ENCODE measurements around the gene TRAF7. TPM values are rescaled to one million over a fixed set of nuclear protein-coding genes. Genes with fewer than 3 reads are reported as not detected.
"Not testable (repeated sequence)": the region's sequence is repeated elsewhere in the genome, so short reads cannot be mapped to it uniquely, and the experiment has no call there.

TRAF7 gene
- total and polyA plus RNA-seq, 2 of the 8 experiments (the other 6 are each of a cell fraction or from before 2014, with no cell fraction given) = 96.8 to 148 TPM

- H3K23me2 ChIP-seq (ENCODE audit: low read depth, low read length); H2BK12ac ChIP-seq (ENCODE audit: low read depth, low read length); H4K8ac ChIP-seq (ENCODE audit: extremely low read depth, insufficient read depth, low read length); H4K5ac ChIP-seq (ENCODE audit: insufficient read length, low read depth, low read length); H3K56ac ChIP-seq (replicated peaks; ENCODE audit: insufficient read length, low read depth, low read length); H2BK15ac ChIP-seq (ENCODE audit: low read length); POLR2A ChIA-PET (ENCODE audit: partially characterized antibody); H3K4me1 ChIP-seq (replicated peaks in 1 of 4; ENCODE audit: control insufficient read depth in 3 of 4, insufficient read depth in 4 of 4, low read length in 3 of 4); H4K20me1 ChIP-seq (replicated peaks in 1 of 2; ENCODE audit: control insufficient read depth in 1 of 2, insufficient read depth in 2 of 2, low read length in 2 of 2); H3K14ac ChIP-seq (ENCODE audit: insufficient read length); H4K91ac ChIP-seq (replicated peaks; ENCODE audit: insufficient read length, low read length); FAIRE-seq; H2BK5ac ChIP-seq (ENCODE audit: low read depth, low read length); H2BK120ac ChIP-seq (replicated peaks; ENCODE audit: low read depth, low read length); H3K79me1 ChIP-seq (ENCODE audit: low read depth, low read length); H3K27me3 ChIP-seq (replicated peaks in 1 of 4; ENCODE audit: control insufficient read depth in 3 of 4, extremely low read depth in 1 of 4, insufficient read depth in 3 of 4, low read length in 3 of 4); CTCF ChIA-PET (ENCODE audit: partially characterized antibody); H3K23ac ChIP-seq (ENCODE audit: insufficient read length); H3K79me2 ChIP-seq (ENCODE audit: control insufficient read depth in 1 of 2, insufficient read depth in 2 of 2, low read length in 2 of 2); H2AFZ ChIP-seq (ENCODE audit: low read length); H3K4me2 ChIP-seq (ENCODE audit: insufficient read depth in 1 of 2, low read depth in 2 of 2, low read length in 2 of 2); H3K4me3 ChIP-seq (ENCODE audit: extremely low read depth in 1 of 4, insufficient read depth in 2 of 4, low read depth in 3 of 4, low read length in 4 of 4); DNase-seq (ENCODE audit: low read depth in 1 of 2, low spot score in 2 of 2); H2AK5ac ChIP-seq (ENCODE audit: low read depth, low read length); H2BK20ac ChIP-seq (ENCODE audit: low read length); H3K18ac ChIP-seq (ENCODE audit: extremely low read depth, low read length); H3K27ac ChIP-seq (ENCODE audit: low read depth, low read length); H3K9me3 ChIP-seq (ENCODE audit: insufficient read depth in 2 of 2, low read depth in 1 of 2, low read length in 1 of 2); H3K9ac ChIP-seq (replicated peaks in 1 of 4; ENCODE audit: extremely low read depth in 1 of 4, low read depth in 3 of 4, low read length in 3 of 4); H3K4ac ChIP-seq (replicated peaks; ENCODE audit: insufficient read length, low read depth, low read length): not testable (repeated sequence)
- 92% methylated on average over 18 of the region's 30 CpGs; no CpG with 5 or more reads in 1 of the 2 experiments for WGBS, 2 experiments (ENCODE audit: extremely low coverage in 1 of 2, insufficient coverage in 1 of 2, insufficient read length in 1 of 2, insufficient replicate concordance in 2 of 2, low coverage in 1 of 2, low lambda C conversion rate in 2 of 2, missing lambda C conversion rate in 1 of 2)
- H3K36me3 ChIP-seq (ENCODE audit: control insufficient read depth in 2 of 4, insufficient read depth in 4 of 4, low read length in 3 of 4) = peaks cover 0 to 40% (median 0%) of the 10 kb centered on the region in 4 experiments; a peak in 2 of 8 replicates
Measured at GRCh38 chr16:2112539-2113106, 43.0 kb upstream of the TRAF7 start.

- H3K4me2 ChIP-seq (ENCODE audit: insufficient read depth in 1 of 2, low read depth in 2 of 2, low read length in 2 of 2); FAIRE-seq; H3K4me1 ChIP-seq (replicated peaks in 1 of 4; ENCODE audit: control insufficient read depth in 3 of 4, insufficient read depth in 4 of 4, low read length in 3 of 4); H3K4me3 ChIP-seq (ENCODE audit: extremely low read depth in 1 of 4, insufficient read depth in 2 of 4, low read depth in 3 of 4, low read length in 4 of 4); H4K91ac ChIP-seq (replicated peaks; ENCODE audit: insufficient read length, low read length); H3K27ac ChIP-seq (ENCODE audit: low read depth, low read length); H3K56ac ChIP-seq (replicated peaks; ENCODE audit: insufficient read length, low read depth, low read length); H3K23me2 ChIP-seq (ENCODE audit: low read depth, low read length); H3K9me3 ChIP-seq (ENCODE audit: insufficient read depth in 2 of 2, low read depth in 1 of 2, low read length in 1 of 2); H3K4ac ChIP-seq (replicated peaks; ENCODE audit: insufficient read length, low read depth, low read length); H2AFZ ChIP-seq (ENCODE audit: low read length); H4K20me1 ChIP-seq (replicated peaks in 1 of 2; ENCODE audit: control insufficient read depth in 1 of 2, insufficient read depth in 2 of 2, low read length in 2 of 2); H3K9ac ChIP-seq (replicated peaks in 1 of 4; ENCODE audit: extremely low read depth in 1 of 4, low read depth in 3 of 4, low read length in 3 of 4); H4K5ac ChIP-seq (ENCODE audit: insufficient read length, low read depth, low read length); H2BK12ac ChIP-seq (ENCODE audit: low read depth, low read length); H3K27me3 ChIP-seq (replicated peaks in 1 of 4; ENCODE audit: control insufficient read depth in 3 of 4, extremely low read depth in 1 of 4, insufficient read depth in 3 of 4, low read length in 3 of 4); H2BK20ac ChIP-seq (ENCODE audit: low read length); H3K79me2 ChIP-seq (ENCODE audit: control insufficient read depth in 1 of 2, insufficient read depth in 2 of 2, low read length in 2 of 2); H3K14ac ChIP-seq (ENCODE audit: insufficient read length); H3K23ac ChIP-seq (ENCODE audit: insufficient read length); H2BK120ac ChIP-seq (replicated peaks; ENCODE audit: low read depth, low read length); H4K8ac ChIP-seq (ENCODE audit: extremely low read depth, insufficient read depth, low read length); CTCF ChIA-PET (ENCODE audit: partially characterized antibody); H3K79me1 ChIP-seq (ENCODE audit: low read depth, low read length); H2BK5ac ChIP-seq (ENCODE audit: low read depth, low read length); H2BK15ac ChIP-seq (ENCODE audit: low read length); POLR2A ChIA-PET (ENCODE audit: partially characterized antibody); H3K18ac ChIP-seq (ENCODE audit: extremely low read depth, low read length); DNase-seq (ENCODE audit: low read depth in 1 of 2, low spot score in 2 of 2); H2AK5ac ChIP-seq (ENCODE audit: low read depth, low read length): not testable (repeated sequence)
- WGBS, 2 experiments (ENCODE audit: extremely low coverage in 1 of 2, insufficient coverage in 1 of 2, insufficient read length in 1 of 2, insufficient replicate concordance in 2 of 2, low coverage in 1 of 2, low lambda C conversion rate in 2 of 2, missing lambda C conversion rate in 1 of 2) = 95% methylated on average over 18 of the region's 26 CpGs; no CpG with 5 or more reads in 1 of the 2 experiments
- H3K36me3 ChIP-seq (ENCODE audit: control insufficient read depth in 2 of 4, insufficient read depth in 4 of 4, low read length in 3 of 4) = peaks cover 0 to 27% (median 0%) of the 10 kb centered on the region in 4 experiments; a peak in 1 of 8 replicates
Measured at GRCh38 chr16:2114225-2114624, 41.4 kb upstream of the TRAF7 start.
